GM12864 (cell line): ENCODE measurements around the gene EIF4G3.

Experiments
- DNase-seq: peaks from one replicate; pipeline ENCODE4 v3.0.0-alpha.2; 2011; ENCODE audit warnings: low read depth
- H3K4me3 ChIP-seq: 2 replicates; pipeline ENCODE4 v1.5.1; 2011; ENCODE audit warnings: mild to moderate bottlenecking, low read depth, low read length, control low read depth
- CTCF ChIP-seq: IDR thresholded peaks from 2 replicates; pipeline ENCODE4 v1.5.1; 2011; ENCODE audit warnings: low read depth, mild to moderate bottlenecking, moderate library complexity, low read length, control low read depth, inconsistent platforms; ENCODE audit errors: missing control alignments

The EIF4G3 gene

DNA sequence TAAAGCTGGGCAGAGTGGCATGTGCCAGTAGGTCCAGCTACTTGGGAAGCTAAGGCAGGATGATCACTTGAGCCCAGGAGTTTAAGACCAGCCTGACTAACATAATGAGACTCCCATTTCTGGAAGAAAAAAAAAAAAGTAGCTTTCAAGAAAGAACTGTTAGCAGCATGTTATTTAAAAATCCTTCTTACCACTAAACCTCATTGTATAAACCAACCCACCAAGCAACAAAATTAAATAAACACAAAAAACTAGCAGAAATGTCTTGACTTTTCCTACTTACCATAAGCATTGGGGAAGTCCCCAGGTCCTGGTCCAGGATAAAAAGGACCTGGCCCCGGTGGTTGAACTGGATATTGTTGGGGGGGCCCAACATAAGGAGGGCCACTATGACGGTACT lies 196.6 kb downstream of the EIF4G3 start:
- no peak overlapping the region for H3K4me3 ChIP-seq
- no peak for TF ChIP-seq CTCF
- DNase-seq: no peak

DNA sequence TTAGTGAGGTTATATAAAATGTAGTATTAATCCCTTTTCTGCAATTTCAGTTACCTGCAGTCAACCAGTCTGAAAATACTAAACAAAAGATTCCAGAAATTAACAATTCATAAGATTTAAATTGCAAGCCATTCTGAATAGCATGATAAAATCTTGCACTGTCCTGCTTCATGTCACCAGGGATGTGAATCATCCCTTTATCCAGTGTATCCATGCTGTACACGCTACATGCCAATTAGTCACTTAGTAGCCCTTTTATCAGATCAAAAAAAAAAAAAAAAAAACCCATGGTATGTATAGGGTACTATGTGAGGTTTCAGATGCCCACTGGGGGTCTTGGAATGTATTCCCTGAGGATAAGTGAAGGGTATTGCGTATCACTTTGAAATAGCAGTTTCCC lies 198.3 kb downstream of the EIF4G3 start:
- H3K4me3 ChIP-seq: no peak overlapping the region
- DNase-seq: no peak
- no peak for TF ChIP-seq CTCF

GRCh38 chr1:20975668-20976067 lies 201.0 kb downstream of the EIF4G3 start:
- no peak for TF ChIP-seq CTCF
- no peak overlapping the region for H3K4me3 ChIP-seq
- DNase-seq: no peak

DNA sequence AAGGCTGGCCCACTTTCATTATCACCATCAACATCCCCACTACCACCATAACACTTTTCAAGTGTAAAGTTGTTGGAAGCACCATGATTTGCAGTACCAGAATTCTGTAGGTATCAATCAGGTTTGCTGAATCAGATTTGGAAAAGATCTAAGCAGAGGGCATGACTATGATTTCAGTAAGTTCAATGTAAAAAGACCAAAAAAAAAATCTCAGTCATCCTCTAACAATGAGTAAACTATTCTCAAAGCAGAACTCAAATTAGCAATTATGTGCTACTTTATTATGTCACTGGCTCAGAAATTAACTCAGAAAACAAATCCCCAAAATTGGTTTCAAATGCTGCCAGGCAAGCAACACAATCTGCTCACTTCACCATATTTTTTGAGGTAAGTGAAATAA lies 201.7 kb downstream of the EIF4G3 start:
- no peak overlapping the region for H3K4me3 ChIP-seq
- no peak for TF ChIP-seq CTCF
- DNase-seq: no peak

DNA sequence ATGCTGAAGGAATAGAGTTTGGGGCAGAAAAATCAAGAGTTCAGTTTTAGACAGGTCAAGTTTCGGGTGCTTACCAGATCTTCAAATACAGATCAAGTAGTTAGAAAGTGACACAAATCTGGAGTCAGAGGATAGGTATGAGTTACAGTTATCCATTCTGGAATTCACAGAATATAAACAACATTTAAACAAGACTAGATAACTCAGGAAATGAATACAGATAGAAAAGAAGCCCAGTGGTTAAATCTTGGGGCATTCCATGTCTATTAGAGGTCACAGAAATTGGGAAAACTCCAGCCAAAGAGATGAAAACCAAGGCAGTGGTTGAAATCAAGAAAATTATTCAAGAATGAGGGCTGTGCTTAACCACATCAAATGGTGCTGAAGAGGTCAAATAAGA lies 202.6 kb downstream of the EIF4G3 start:
- no peak for DNase-seq
- no peak for TF ChIP-seq CTCF
- no peak overlapping the region for H3K4me3 ChIP-seq

- H3K4me3 ChIP-seq: no peak overlapping the region
- no peak for TF ChIP-seq CTCF
- DNase-seq: no peak
These were observed 203.8 kb downstream of the EIF4G3 start for GRCh38 chr1:20972855-20973254.

- H3K4me3 ChIP-seq: no peak overlapping the region
- peak; percentile 55 for DNase-seq
- peak; percentile 14 for TF ChIP-seq CTCF
These were observed 211.9 kb downstream of the EIF4G3 start for GRCh38 chr1:20964540-20965484.
